ENCODE measurements around the gene EHBP1. TPM values are rescaled to one million over a fixed set of nuclear protein-coding genes. Genes with fewer than 3 reads are reported as not detected.

Gene EHBP1
- total and polyA plus RNA-seq, 2 experiments from 2014 or later: 27.2 to 47.9 TPM

DNA sequence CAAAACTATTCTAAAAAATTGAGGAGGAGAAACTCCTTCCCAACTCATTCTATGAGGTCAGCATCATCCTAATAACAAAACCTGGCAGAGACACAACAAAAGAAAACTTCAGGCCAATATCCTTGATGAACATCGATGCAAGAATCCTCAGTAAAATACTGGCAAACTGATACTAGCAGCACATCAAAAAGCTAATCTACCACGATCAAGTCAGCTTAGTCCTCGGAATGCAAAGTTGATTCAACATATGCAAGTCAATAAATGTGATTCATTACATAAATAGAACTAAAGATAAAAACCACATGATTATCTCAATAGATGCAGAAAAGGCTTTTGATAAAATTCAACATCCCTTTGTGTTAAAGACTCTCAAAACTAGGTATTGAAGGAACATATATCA is 63.1 kb downstream of the EHBP1 start:
- Histone ChIP-seq H3K4me2 (no peak overlapping the region), H4K20me1 (replicated peaks; ENCODE audit: insufficient read depth) (no peaks in the 10 kb centered on the region), H3K79me2 (replicated peaks; ENCODE audit: insufficient read depth) (no peaks in the 10 kb centered on the region), H3K36me3 (ENCODE audit: insufficient read depth) (no peaks in the 10 kb centered on the region), H2AFZ (no peak overlapping the region), H3K27me3 (ENCODE audit: insufficient read depth) (no peaks in the 10 kb centered on the region), H3K4me3 (no peak overlapping the region), H3K4me1 (ENCODE audit: insufficient read depth) (no peaks in the 10 kb centered on the region), H3K27ac (ENCODE audit: low read depth) (no peak overlapping the region), H3F3A (replicated peaks; ENCODE audit: low read depth) (no peaks in the 10 kb centered on the region), H3K9me2 (ENCODE audit: insufficient read depth) (no peaks in the 10 kb centered on the region)
- H3K36me3 Mint-ChIP-seq (ENCODE audit: low read depth): peaks cover 35% of the 10 kb centered on the region
- no peaks in the 10 kb centered on the region for H3K4me1 Mint-ChIP-seq
- ATAC-seq (no peak), DNase-seq (ENCODE audit: low spot score) (no peak)
- TF ChIP-seq, protein P1, sequence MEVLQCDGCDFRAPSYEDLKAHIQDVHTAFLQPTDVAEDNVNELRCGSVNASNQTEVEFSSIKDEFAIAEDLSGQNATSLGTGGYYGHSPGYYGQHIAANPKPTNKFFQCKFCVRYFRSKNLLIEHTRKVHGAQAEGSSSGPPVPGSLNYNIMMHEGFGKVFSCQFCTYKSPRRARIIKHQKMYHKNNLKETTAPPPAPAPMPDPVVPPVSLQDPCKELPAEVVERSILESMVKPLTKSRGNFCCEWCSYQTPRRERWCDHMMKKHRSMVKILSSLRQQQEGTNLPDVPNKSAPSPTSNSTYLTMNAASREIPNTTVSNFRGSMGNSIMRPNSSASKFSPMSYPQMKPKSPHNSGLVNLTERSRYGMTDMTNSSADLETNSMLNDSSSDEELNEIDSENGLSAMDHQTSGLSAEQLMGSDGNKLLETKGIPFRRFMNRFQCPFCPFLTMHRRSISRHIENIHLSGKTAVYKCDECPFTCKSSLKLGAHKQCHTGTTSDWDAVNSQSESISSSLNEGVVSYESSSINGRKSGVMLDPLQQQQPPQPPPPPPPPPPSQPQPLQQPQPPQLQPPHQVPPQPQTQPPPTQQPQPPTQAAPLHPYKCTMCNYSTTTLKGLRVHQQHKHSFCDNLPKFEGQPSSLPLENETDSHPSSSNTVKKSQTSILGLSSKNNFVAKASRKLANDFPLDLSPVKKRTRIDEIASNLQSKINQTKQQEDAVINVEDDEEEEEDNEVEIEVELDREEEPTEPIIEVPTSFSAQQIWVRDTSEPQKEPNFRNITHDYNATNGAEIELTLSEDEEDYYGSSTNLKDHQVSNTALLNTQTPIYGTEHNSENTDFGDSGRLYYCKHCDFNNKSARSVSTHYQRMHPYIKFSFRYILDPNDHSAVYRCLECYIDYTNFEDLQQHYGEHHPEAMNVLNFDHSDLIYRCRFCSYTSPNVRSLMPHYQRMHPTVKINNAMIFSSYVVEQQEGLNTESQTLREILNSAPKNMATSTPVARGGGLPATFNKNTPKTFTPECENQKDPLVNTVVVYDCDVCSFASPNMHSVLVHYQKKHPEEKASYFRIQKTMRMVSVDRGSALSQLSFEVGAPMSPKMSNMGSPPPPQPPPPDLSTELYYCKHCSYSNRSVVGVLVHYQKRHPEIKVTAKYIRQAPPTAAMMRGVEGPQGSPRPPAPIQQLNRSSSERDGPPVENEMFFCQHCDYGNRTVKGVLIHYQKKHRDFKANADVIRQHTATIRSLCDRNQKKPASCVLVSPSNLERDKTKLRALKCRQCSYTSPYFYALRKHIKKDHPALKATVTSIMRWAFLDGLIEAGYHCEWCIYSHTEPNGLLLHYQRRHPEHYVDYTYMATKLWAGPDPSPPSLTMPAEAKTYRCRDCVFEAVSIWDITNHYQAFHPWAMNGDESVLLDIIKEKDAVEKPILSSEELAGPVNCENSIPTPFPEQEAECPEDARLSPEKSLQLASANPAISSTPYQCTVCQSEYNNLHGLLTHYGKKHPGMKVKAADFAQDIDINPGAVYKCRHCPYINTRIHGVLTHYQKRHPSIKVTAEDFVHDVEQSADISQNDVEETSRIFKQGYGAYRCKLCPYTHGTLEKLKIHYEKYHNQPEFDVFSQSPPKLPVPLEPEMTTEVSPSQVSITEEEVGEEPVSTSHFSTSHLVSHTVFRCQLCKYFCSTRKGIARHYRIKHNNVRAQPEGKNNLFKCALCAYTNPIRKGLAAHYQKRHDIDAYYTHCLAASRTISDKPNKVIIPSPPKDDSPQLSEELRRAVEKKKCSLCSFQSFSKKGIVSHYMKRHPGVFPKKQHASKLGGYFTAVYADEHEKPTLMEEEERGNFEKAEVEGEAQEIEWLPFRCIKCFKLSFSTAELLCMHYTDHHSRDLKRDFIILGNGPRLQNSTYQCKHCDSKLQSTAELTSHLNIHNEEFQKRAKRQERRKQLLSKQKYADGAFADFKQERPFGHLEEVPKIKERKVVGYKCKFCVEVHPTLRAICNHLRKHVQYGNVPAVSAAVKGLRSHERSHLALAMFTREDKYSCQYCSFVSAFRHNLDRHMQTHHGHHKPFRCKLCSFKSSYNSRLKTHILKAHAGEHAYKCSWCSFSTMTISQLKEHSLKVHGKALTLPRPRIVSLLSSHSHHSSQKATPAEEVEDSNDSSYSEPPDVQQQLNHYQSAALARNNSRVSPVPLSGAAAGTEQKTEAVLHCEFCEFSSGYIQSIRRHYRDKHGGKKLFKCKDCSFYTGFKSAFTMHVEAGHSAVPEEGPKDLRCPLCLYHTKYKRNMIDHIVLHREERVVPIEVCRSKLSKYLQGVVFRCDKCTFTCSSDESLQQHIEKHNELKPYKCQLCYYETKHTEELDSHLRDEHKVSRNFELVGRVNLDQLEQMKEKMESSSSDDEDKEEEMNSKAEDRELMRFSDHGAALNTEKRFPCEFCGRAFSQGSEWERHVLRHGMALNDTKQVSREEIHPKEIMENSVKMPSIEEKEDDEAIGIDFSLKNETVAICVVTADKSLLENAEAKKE (CRISPR knock-in tag; IDR thresholded peaks at IDR 0.05): no peak
- TF ChIP-seq ZNF114 (CRISPR knock-in tag; IDR thresholded peaks at IDR 0.05) (no peak), STAT1 (IDR thresholded peaks at IDR 0.05; ENCODE audit: unreplicated experiment) (no peak), CTCF (conservative IDR thresholded peaks at IDR 0.05; ENCODE audit: low read depth in 2 of 2) (no peak)
- peaks cover 11% of the 10 kb centered on the region; the same call in 2 of the 3 replicates for H3K9me3 Mint-ChIP-seq
- H3K4me3 Mint-ChIP-seq: no peak overlapping the region
- H3K27ac Mint-ChIP-seq: no peak overlapping the region
- H3K27me3 Mint-ChIP-seq (ENCODE audit: insufficient read depth, low read depth, poor library complexity): no peaks in the 10 kb centered on the region

DNA sequence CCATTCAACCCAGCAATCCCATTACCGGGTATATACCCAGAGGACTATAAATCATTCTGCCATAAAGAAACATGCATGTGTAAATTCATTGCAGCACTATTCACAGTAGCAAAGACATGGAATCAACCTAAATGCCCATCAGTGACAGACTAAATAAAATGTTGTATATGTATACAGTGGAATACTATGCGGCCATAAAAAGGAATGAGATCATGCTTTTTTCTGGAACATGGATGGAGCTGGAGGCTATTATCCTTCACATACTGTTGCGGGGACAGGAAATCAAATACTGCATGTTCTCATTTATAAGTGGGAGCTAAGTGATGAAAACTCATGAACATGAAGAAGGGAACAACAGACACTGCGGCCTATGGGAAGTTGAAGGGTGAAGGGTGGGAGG is 65.1 kb downstream of the EHBP1 start:
- H3K27ac ChIP-seq (ENCODE audit: low read depth): no peak overlapping the region
- no peak for DNase-seq (ENCODE audit: low spot score)
- TF ChIP-seq JUNB (IDR thresholded peaks at IDR 0.05; ENCODE audit: unreplicated experiment) (no peak), ZNF331 (CRISPR knock-in tag; IDR thresholded peaks at IDR 0.05; ENCODE audit: low read depth) (no peak), POLR2AphosphoS5 (IDR thresholded peaks at IDR 0.05; ENCODE audit: low read depth) (no peak), NANOG (IDR thresholded peaks at IDR 0.05; ENCODE audit: borderline replicate concordance) (no peak), STAT1 (IDR thresholded peaks at IDR 0.05; ENCODE audit: unreplicated experiment) (no peak), ZNF114 (CRISPR knock-in tag; IDR thresholded peaks at IDR 0.05) (no peak), CTCF (conservative IDR thresholded peaks at IDR 0.05; ENCODE audit: low read depth in 2 of 2) (no peak), EZH2phosphoT487 (IDR thresholded peaks at IDR 0.05; ENCODE audit: unreplicated experiment) (no peak), CREB1 (CRISPR knock-in tag; IDR thresholded peaks at IDR 0.05; ENCODE audit: low read depth) (no peak)
- TF ChIP-seq, protein P2, sequence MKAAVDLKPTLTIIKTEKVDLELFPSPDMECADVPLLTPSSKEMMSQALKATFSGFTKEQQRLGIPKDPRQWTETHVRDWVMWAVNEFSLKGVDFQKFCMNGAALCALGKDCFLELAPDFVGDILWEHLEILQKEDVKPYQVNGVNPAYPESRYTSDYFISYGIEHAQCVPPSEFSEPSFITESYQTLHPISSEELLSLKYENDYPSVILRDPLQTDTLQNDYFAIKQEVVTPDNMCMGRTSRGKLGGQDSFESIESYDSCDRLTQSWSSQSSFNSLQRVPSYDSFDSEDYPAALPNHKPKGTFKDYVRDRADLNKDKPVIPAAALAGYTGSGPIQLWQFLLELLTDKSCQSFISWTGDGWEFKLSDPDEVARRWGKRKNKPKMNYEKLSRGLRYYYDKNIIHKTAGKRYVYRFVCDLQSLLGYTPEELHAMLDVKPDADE (IDR thresholded peaks at IDR 0.05): no peak

More for the DNA sequence above, 65.1 kb downstream of the EHBP1 start:
- Histone ChIP-seq H3K4me1 (ENCODE audit: insufficient read depth) (no peaks in the 10 kb centered on the region), H3K36me3 (ENCODE audit: insufficient read depth) (no peaks in the 10 kb centered on the region), H3K79me2 (replicated peaks; ENCODE audit: insufficient read depth) (no peaks in the 10 kb centered on the region), H3K4me3 (no peak overlapping the region), H3F3A (replicated peaks; ENCODE audit: low read depth) (no peaks in the 10 kb centered on the region), H3K4me2 (no peak overlapping the region), H3K27me3 (ENCODE audit: insufficient read depth) (no peaks in the 10 kb centered on the region), H2AFZ (no peak overlapping the region), H4K20me1 (replicated peaks; ENCODE audit: insufficient read depth) (no peaks in the 10 kb centered on the region), H3K9me2 (ENCODE audit: insufficient read depth) (no peaks in the 10 kb centered on the region)
- H3K4me1 Mint-ChIP-seq: no peaks in the 10 kb centered on the region
- H3K27ac Mint-ChIP-seq: no peak overlapping the region
- peaks cover 11% of the 10 kb centered on the region; the same call in 2 of the 3 replicates for H3K9me3 Mint-ChIP-seq
- H3K4me3 Mint-ChIP-seq: no peak overlapping the region
- H3K36me3 Mint-ChIP-seq (ENCODE audit: low read depth): peaks cover 35% of the 10 kb centered on the region
- ATAC-seq: no peak
- peaks cover 2% of the 10 kb centered on the region for H3K27me3 Mint-ChIP-seq (ENCODE audit: insufficient read depth, low read depth, poor library complexity)

Data from GM23338 (cell line).